Lower leg skin (tissue), 3 donors: ENCODE results near the gene ERFL.

Experiments used
- CTCF ChIP-seq, 3 donors: fragments of 450-650 bp; IDR thresholded peaks; one replicate each; pipeline ENCODE4 v1.5.1; 2016; ENCODE audit warnings: antibody characterized with exemption in 3 of 3, mild to moderate bottlenecking in 3 of 3, moderate library complexity in 2 of 3
- POLR2A ChIP-seq, 2 donors: fragments of 450-650 bp; IDR thresholded peaks; one replicate each; pipeline ENCODE4 v1.6.1; 2016 to 2017; ENCODE audit warnings: antibody characterized with exemption in 2 of 2, mild to moderate bottlenecking in 1 of 2, moderate library complexity in 1 of 2

GRCh38 chr19:41879080-41879479 is 49.2 kb downstream of the ERFL start:
- no peak for TF ChIP-seq CTCF (IDR thresholded peaks at IDR 0.05)
- TF ChIP-seq POLR2A (IDR thresholded peaks at IDR 0.05), result no peak
